HCT116 (cell line): Measurements from ENCODE around the gene COX20. TPM values are rescaled to one million over a fixed set of nuclear protein-coding genes. Genes with fewer than 3 reads are reported as not detected.

Experiments used
- ATAC-seq: fragments of 200-7000 bp; cut with Tn5 transposase; 2 replicates; pipeline ENCODE4 v1.9.1; 2020; ENCODE audit warnings: mild to moderate bottlenecking, moderate library complexity
- BruUV-seq: library from RNA; stranded (reverse); fragments of 400-500 nt; replicated peaks from 2 replicates; lab custom pipeline; 2021; lab: Mats Ljungman, UMichigan
- CTCF ChIA-PET: fragments of 300-600 bp; sonication (Branson Sonifier 250); formaldehyde crosslinking; loops from one replicate; lab custom pipeline; 2021; ENCODE audit warnings: antibody characterized with exemption; lab: Charles Lee
- POLR2A ChIA-PET: fragments of 300-600, 350-600 bp; sonication (Branson Sonifier 250); formaldehyde crosslinking; loops from one replicate; lab custom pipeline; 2021; ENCODE audit warnings: antibody characterized with exemption; lab: Charles Lee
- RAD21 ChIA-PET, 2 experiments: fragments of 300-600 bp; sonication (Branson Sonifier 250); formaldehyde crosslinking; loops; one replicate each; lab custom pipeline; 2023; ENCODE audit warnings: low total read pairs in 2 of 2; ENCODE audit not compliant: uncharacterized antibody in 2 of 2, unreplicated experiment in 2 of 2, low non-redundant PET in 1 of 2; lab: Charles Lee
- DNase-seq: peaks from one replicate; pipeline ENCODE4 v3.0.0-alpha.2; 2010; ENCODE audit warnings: low read depth, low spot score
- H2AFZ ChIP-seq: fragments of 200-600 bp; shearing (Covaris generic), sonication (generic); 2 replicates; pipeline ENCODE4 v1.6.1; 2017; ENCODE audit warnings: low read depth, mixed run types, mixed read lengths, antibody characterized with exemption, low read length; ENCODE audit not compliant: poor library complexity, severe bottlenecking
- H3K27ac ChIP-seq: 2 replicates; pipeline ENCODE4 v1.5.1; 2012; ENCODE audit warnings: low read depth, low read length
- H3K27me3 ChIP-seq: fragments of 200-600 bp; sonication (generic); 2 replicates; pipeline ENCODE4 v1.6.1; 2016; ENCODE audit warnings: mixed run types, low read length, mixed read lengths; ENCODE audit not compliant: insufficient read depth
- H3K36me3 ChIP-seq, 2 experiments: fragments of 200-500 bp in 1 of 2; fragments of 200-600 bp in 1 of 2; sonication (Bioruptor generic) in 1 of 2; sonication (generic) in 1 of 2; 2 replicates each; pipeline versions ENCODE4 v1.5.1 to v1.6.1; 2014 to 2016; ENCODE audit warnings: low read length in 2 of 2, inconsistent platforms in 1 of 2, mixed read lengths in 1 of 2, mixed run types in 1 of 2; ENCODE audit not compliant: insufficient read depth in 2 of 2, control insufficient read depth in 1 of 2
- H3K4me1 ChIP-seq, 2 experiments: fragments of 200-600 bp in 1 of 2; sonication (generic) in 1 of 2; 2 replicates each; pipeline versions ENCODE4 v1.5.1 to v1.6.1; 2012 to 2017; ENCODE audit warnings: low read length in 2 of 2, inconsistent platforms in 1 of 2, mild to moderate bottlenecking in 1 of 2, mixed read lengths in 1 of 2, mixed run types in 1 of 2, moderate library complexity in 1 of 2; ENCODE audit not compliant: insufficient read depth in 2 of 2, control insufficient read depth in 1 of 2
- H3K4me2 ChIP-seq: fragments of 200-600 bp; sonication (generic); 2 replicates; pipeline ENCODE4 v1.6.1; 2017; ENCODE audit warnings: mixed run types, low read length, mixed read lengths
- H3K4me3 ChIP-seq, 2 experiments: fragments of 200-600 bp in 1 of 2; sonication (generic) in 1 of 2; replicated peaks in 1 of 2; 2 replicates each; pipeline ENCODE4 v1.5.1; 2011 to 2016; ENCODE audit warnings: low read length in 2 of 2, control low read depth in 1 of 2, low read depth in 1 of 2, mild to moderate bottlenecking in 1 of 2, mixed read lengths in 1 of 2, mixed run types in 1 of 2
- H3K79me2 ChIP-seq: fragments of 200-600 bp; sonication (generic); 2 replicates; pipeline ENCODE4 v1.6.1; 2017; ENCODE audit warnings: mild to moderate bottlenecking, mixed run types, low read length, moderate library complexity, mixed read lengths; ENCODE audit not compliant: insufficient read depth
- H3K9ac ChIP-seq: fragments of 200-600 bp; sonication (generic); 2 replicates; pipeline ENCODE4 v1.6.1; 2016; ENCODE audit warnings: low read length, mixed read lengths
- H3K9me2 ChIP-seq: fragments of 200-600 bp; sonication (generic), shearing (Covaris generic); 2 replicates; pipeline ENCODE4 v1.6.1; 2017; ENCODE audit warnings: mixed run types, mild to moderate bottlenecking, moderate library complexity; ENCODE audit not compliant: insufficient read depth
- H3K9me3 ChIP-seq, 2 experiments: fragments of 200-500 bp in 1 of 2; fragments of 200-600 bp in 1 of 2; sonication (Bioruptor generic) in 1 of 2; sonication (generic) in 1 of 2; 2 replicates each; pipeline ENCODE4 v1.6.1; 2014 to 2017; ENCODE audit warnings: low read length in 2 of 2, mixed read lengths in 2 of 2, inconsistent platforms in 1 of 2, low read depth in 1 of 2, mild to moderate bottlenecking in 1 of 2, mixed run types in 1 of 2, moderate library complexity in 1 of 2; ENCODE audit not compliant: control insufficient read depth in 1 of 2, insufficient read depth in 1 of 2
- H4K20me1 ChIP-seq: fragments of 200-600 bp; sonication (generic), shearing (Covaris generic); 2 replicates; pipeline ENCODE4 v1.6.1; 2017; ENCODE audit warnings: mixed run types, mild to moderate bottlenecking, moderate library complexity; ENCODE audit not compliant: insufficient read depth
- CEBPB ChIP-seq: IDR thresholded peaks from 2 replicates; pipeline ENCODE4 v1.6.1; 2012; ENCODE audit warnings: low read depth
- ELF1 ChIP-seq: IDR thresholded peaks from 2 replicates; pipeline ENCODE4 v1.6.1; 2012; ENCODE audit warnings: low read depth, borderline replicate concordance
- EZH2 ChIP-seq: fragments of 200-600 bp; sonication (generic); IDR thresholded peaks from 2 replicates; pipeline ENCODE4 v1.6.1; 2017; ENCODE audit warnings: antibody characterized with exemption, mixed run types
- RAD21 ChIP-seq: IDR thresholded peaks from 2 replicates; pipeline ENCODE4 v1.6.1; 2012; ENCODE audit warnings: low read depth, mild to moderate bottlenecking
- intact Hi-C: fragments of 100-400 bp; cut with micrococcal nuclease; formaldehyde crosslinking; loops from 2 replicates; pipeline ENCODE4 v1.10.0; 2022
- total RNA-seq: library from RNA; stranded (reverse); gene quantifications from one replicate; pipeline ENCODE4 v1.2.1, GENCODE V29; 2021; ENCODE audit not compliant: unreplicated experiment
- TF ChIP-seq, protein P1 (sequence below): IDR thresholded peaks from 2 replicates; pipeline ENCODE4 v1.6.1; 2011; ENCODE audit warnings: mild to moderate bottlenecking, low read length, moderate library complexity; ENCODE audit not compliant: insufficient replicate concordance; ENCODE audit errors: extremely low read depth
- TF ChIP-seq, protein P2 (sequence below), 3 experiments: fragments of 200-600 bp in 1 of 3; sonication (generic) in 1 of 3; IDR thresholded peaks in 2 of 3; conservative IDR thresholded peaks in 1 of 3; 2 replicates each; pipeline ENCODE4 v1.5.1; 2012 to 2017; ENCODE audit warnings: low read depth in 2 of 3, low read length in 2 of 3, antibody characterized with exemption in 1 of 3, borderline replicate concordance in 1 of 3, control low read depth in 1 of 3, mild to moderate bottlenecking in 1 of 3, mixed read lengths in 1 of 3, mixed run types in 1 of 3, moderate library complexity in 1 of 3; ENCODE audit not compliant: insufficient read depth in 1 of 3

COX20 gene
- total RNA-seq, 1 experiment from 2014 or later: 48.1 TPM

DNA sequence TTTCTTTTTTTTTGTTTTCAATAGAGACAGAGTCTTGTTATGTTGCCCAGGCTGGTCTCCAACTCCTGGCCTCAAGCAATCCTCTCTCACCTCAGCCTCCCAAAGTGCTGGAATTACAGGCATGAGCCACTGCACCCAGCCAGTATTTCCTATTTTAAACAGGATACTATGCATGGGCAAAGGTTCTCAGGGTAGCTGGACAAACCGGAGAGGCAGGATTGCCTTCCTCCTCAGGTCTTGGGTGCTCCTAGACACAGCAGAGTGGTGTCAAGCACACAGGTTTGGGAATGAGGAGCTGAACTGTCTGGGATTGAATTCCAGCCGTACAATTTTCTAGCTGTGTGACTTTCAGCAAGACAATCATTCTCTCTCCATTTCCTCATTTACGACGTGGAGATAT lies 51.8 kb downstream of the COX20 start (continued):
- TF ChIP-seq, protein P1, sequence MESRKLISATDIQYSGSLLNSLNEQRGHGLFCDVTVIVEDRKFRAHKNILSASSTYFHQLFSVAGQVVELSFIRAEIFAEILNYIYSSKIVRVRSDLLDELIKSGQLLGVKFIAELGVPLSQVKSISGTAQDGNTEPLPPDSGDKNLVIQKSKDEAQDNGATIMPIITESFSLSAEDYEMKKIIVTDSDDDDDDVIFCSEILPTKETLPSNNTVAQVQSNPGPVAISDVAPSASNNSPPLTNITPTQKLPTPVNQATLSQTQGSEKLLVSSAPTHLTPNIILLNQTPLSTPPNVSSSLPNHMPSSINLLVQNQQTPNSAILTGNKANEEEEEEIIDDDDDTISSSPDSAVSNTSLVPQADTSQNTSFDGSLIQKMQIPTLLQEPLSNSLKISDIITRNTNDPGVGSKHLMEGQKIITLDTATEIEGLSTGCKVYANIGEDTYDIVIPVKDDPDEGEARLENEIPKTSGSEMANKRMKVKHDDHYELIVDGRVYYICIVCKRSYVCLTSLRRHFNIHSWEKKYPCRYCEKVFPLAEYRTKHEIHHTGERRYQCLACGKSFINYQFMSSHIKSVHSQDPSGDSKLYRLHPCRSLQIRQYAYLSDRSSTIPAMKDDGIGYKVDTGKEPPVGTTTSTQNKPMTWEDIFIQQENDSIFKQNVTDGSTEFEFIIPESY: no peak
- no peak for TF ChIP-seq ELF1

DNA sequence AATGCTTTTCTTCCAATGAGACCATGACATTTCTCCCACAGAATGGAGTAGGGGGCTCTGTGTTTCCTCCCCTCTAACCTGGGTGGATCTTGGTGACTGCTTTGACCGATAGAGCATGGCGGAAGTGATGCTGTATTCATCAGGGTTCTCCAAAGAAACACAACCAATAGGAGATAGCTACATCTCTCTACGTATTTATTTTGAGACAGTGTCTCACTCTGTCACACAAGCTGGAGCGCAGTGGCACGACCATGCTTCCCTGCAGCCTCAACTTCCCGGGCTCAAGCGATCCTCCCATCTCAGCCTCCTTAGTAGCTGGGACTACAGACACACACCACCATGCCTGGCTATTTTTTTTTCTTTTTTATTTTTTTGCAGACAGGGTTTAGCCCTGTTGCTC lies 58.4 kb downstream of the COX20 start:
- ChIA-PET CTCF (no interaction called here), RAD21 (no interaction called here), POLR2A (no interaction called here)
- no peaks in the 10 kb centered on the region for H3K9me3 ChIP-seq
- H3K4me1 ChIP-seq: peaks cover 5 to 15% of the 10 kb centered on the region in 2 experiments
- no peak overlapping the region for H3K27ac ChIP-seq
- H3K79me2 ChIP-seq: no peaks in the 10 kb centered on the region
- H2AFZ ChIP-seq: no peak overlapping the region
- H3K9ac ChIP-seq: no peak overlapping the region
- H3K36me3 ChIP-seq: no peaks in the 10 kb centered on the region
- TF ChIP-seq RAD21 (no peak), EZH2 (no peak), CEBPB (no peak)
- TF ChIP-seq, protein P2, sequence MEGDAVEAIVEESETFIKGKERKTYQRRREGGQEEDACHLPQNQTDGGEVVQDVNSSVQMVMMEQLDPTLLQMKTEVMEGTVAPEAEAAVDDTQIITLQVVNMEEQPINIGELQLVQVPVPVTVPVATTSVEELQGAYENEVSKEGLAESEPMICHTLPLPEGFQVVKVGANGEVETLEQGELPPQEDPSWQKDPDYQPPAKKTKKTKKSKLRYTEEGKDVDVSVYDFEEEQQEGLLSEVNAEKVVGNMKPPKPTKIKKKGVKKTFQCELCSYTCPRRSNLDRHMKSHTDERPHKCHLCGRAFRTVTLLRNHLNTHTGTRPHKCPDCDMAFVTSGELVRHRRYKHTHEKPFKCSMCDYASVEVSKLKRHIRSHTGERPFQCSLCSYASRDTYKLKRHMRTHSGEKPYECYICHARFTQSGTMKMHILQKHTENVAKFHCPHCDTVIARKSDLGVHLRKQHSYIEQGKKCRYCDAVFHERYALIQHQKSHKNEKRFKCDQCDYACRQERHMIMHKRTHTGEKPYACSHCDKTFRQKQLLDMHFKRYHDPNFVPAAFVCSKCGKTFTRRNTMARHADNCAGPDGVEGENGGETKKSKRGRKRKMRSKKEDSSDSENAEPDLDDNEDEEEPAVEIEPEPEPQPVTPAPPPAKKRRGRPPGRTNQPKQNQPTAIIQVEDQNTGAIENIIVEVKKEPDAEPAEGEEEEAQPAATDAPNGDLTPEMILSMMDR (IDR thresholded peaks at IDR 0.05 in 2 of 3, conservative IDR thresholded peaks at IDR 0.05 in 1 of 3; ENCODE audit: borderline replicate concordance in 1 of 3, insufficient read depth in 1 of 3, low read depth in 2 of 3, low read length in 2 of 3): no peak
- H3K27me3 ChIP-seq: no peaks in the 10 kb centered on the region
- H3K4me3 ChIP-seq: no peak overlapping the region
- no peak overlapping the region for H3K4me2 ChIP-seq
- ATAC-seq: no peak
- H4K20me1 ChIP-seq: no peaks in the 10 kb centered on the region
- no peak for DNase-seq
- BruUV-seq: no TSS peak
- no peaks in the 10 kb centered on the region for H3K9me2 ChIP-seq
- intact Hi-C loops: no loop called here

Other genes with a start within 250 kb of the COX20 start
- gene DESI2, start 182.5 kb upstream of the COX20 start, total RNA-seq: 44.6 TPM
- 424 TPM for gene HNRNPU, start 28.9 kb downstream of the COX20 start, total RNA-seq